ENCODE results near the gene PIAS4. TPM values are rescaled to one million over a fixed set of nuclear protein-coding genes. Genes with fewer than 3 reads are reported as not detected.

Gene PIAS4
- total RNA-seq, 1 donor from 2014 or later = 26.7 TPM

- no peak overlapping the region for H3K4me3 ChIP-seq (ENCODE audit: low read depth, low read length)
- DNase-seq (ENCODE audit: low read depth) = no peak
- TF ChIP-seq CTCF (conservative IDR thresholded peaks at IDR 0.05; ENCODE audit: low read depth, low read length) = no peak
These were observed 78.9 kb downstream of the PIAS4 start for GRCh38 chr19:4086411-4086867.

- no peak overlapping the region for H3K4me3 ChIP-seq (ENCODE audit: low read depth, low read length)
- no peak for DNase-seq (ENCODE audit: low read depth)
- no peak for TF ChIP-seq CTCF (conservative IDR thresholded peaks at IDR 0.05; ENCODE audit: low read depth, low read length)
These were observed 80.5 kb downstream of the PIAS4 start for GRCh38 chr19:4087787-4088679.

GRCh38 chr19:4088975-4089374 lies 81.4 kb downstream of the PIAS4 start:
- TF ChIP-seq CTCF (conservative IDR thresholded peaks at IDR 0.05; ENCODE audit: low read depth, low read length) = no peak
- H3K4me3 ChIP-seq (ENCODE audit: low read depth, low read length) = no peak overlapping the region
- DNase-seq (ENCODE audit: low read depth) = no peak

Other genes starting within 250 kb of the PIAS4 start
- 24.6 and 25.8 TPM in 2 replicates for gene APBA3, start 246.0 kb upstream of the PIAS4 start, total RNA-seq
- 102 and 105 TPM in 2 replicates for gene MRPL54, start 245.1 kb upstream of the PIAS4 start, total RNA-seq
- gene RAX2, start 235.5 kb upstream of the PIAS4 start, total RNA-seq = not detected in 2 replicates
- 0.29 TPM in 1 of 2 replicates, not detected in the other for gene MATK, start 221.4 kb upstream of the PIAS4 start, total RNA-seq
- not detected in 2 replicates for gene ZFR2, start 138.7 kb upstream of the PIAS4 start, total RNA-seq
- gene ATCAY, start 127.1 kb upstream of the PIAS4 start, total RNA-seq = not detected in 2 replicates
- gene NMRK2, start 74.7 kb upstream of the PIAS4 start, total RNA-seq = not detected in 2 replicates
- 112 and 124 TPM in 2 replicates for gene DAPK3, start 36.6 kb upstream of the PIAS4 start, total RNA-seq
- gene EEF2, start 22.3 kb upstream of the PIAS4 start, total RNA-seq = 1,327 and 1,998 TPM in 2 replicates
- gene ZBTB7A, start 59.2 kb downstream of the PIAS4 start, total RNA-seq = 22.1 and 28.1 TPM in 2 replicates
- 123 and 138 TPM in 2 replicates for gene MAP2K2, start 116.4 kb downstream of the PIAS4 start, total RNA-seq
- gene CREB3L3, start 145.9 kb downstream of the PIAS4 start, total RNA-seq = not detected in 2 replicates
- 33.8 and 43.5 TPM in 2 replicates for gene SIRT6, start 174.8 kb downstream of the PIAS4 start, total RNA-seq
- not detected in 2 replicates for gene ANKRD24, start 175.0 kb downstream of the PIAS4 start, total RNA-seq
- 1.7 TPM in 1 of 2 replicates, not detected in the other for gene EBI3, start 221.8 kb downstream of the PIAS4 start, total RNA-seq
- gene YJU2, start 239.3 kb downstream of the PIAS4 start, total RNA-seq = 34.3 and 39.1 TPM in 2 replicates

Data from epithelial cell of proximal tubule (primary cell).